WTC11 (cell line): ENCODE results near the gene CRYGN. TPM values are rescaled to one million over a fixed set of nuclear protein-coding genes. Genes with fewer than 3 reads are reported as not detected.

Experiments
- ATAC-seq: fragments of 200-7000 bp; cut with Tn5 transposase; 2 replicates; pipeline ENCODE4 v1.10.0; 2021; ENCODE audit warnings: mild to moderate bottlenecking, moderate library complexity
- CTCF ChIA-PET: fragments of 300-600 bp; sonication (Branson Sonifier 250); formaldehyde crosslinking; loops from one replicate; lab custom pipeline; 2021; ENCODE audit warnings: antibody characterized with exemption; lab: Charles Lee
- POLR2A ChIA-PET: fragments of 350-600 bp; sonication (Branson Sonifier 250); formaldehyde crosslinking; loops from one replicate; lab custom pipeline; 2021; ENCODE audit warnings: antibody characterized with exemption; lab: Charles Lee
- DNase-seq: peaks from one replicate; pipeline ENCODE4 v3.0.0; 2021; ENCODE audit warnings: low spot score
- H3K27ac Mint-ChIP-seq: 2 replicates; pipeline ENCODE4 v1.8.0; 2021; ENCODE audit warnings: mixed read lengths
- H3K27me3 Mint-ChIP-seq: 2 replicates; pipeline ENCODE4 v1.8.0; 2021; ENCODE audit warnings: low read depth, mild to moderate bottlenecking, moderate library complexity, mixed read lengths
- H3K36me3 Mint-ChIP-seq: 2 replicates; pipeline ENCODE4 v1.8.0; 2021; ENCODE audit warnings: mixed read lengths
- H3K4me1 Mint-ChIP-seq: 2 replicates; pipeline ENCODE4 v1.8.0; 2022; ENCODE audit warnings: mixed read lengths
- H3K4me3 Mint-ChIP-seq: 2 replicates; pipeline ENCODE4 v1.8.0; 2021; ENCODE audit warnings: mild to moderate bottlenecking, moderate library complexity, mixed read lengths
- H3K9me3 Mint-ChIP-seq: 2 replicates; pipeline ENCODE4 v1.8.0; 2021; ENCODE audit warnings: mixed read lengths
- CREB1 ChIP-seq: sonication (generic); formaldehyde crosslinking; IDR thresholded peaks from 2 replicates; pipeline ENCODE4 v1.8.0; 2023; ENCODE audit warnings: mild to moderate bottlenecking, missing genetic modification reagents
- ETV6 ChIP-seq: sonication (generic); formaldehyde crosslinking; IDR thresholded peaks from 2 replicates; pipeline ENCODE4 v1.8.1; 2022; ENCODE audit warnings: mild to moderate bottlenecking, missing genetic modification reagents
- FOXK1 ChIP-seq: sonication (generic); formaldehyde crosslinking; IDR thresholded peaks from 2 replicates; pipeline ENCODE4 v1.8.0; 2022; ENCODE audit warnings: mild to moderate bottlenecking, moderate library complexity, missing genetic modification reagents
- FOXP1 ChIP-seq: sonication (generic); formaldehyde crosslinking; IDR thresholded peaks from 2 replicates; pipeline ENCODE4 v1.8.0; 2022; ENCODE audit warnings: missing genetic modification reagents, mild to moderate bottlenecking, moderate library complexity, borderline replicate concordance
- JUN ChIP-seq: sonication (generic); formaldehyde crosslinking; IDR thresholded peaks from 2 replicates; pipeline ENCODE4 v1.8.0; 2023; ENCODE audit warnings: mild to moderate bottlenecking, missing genetic modification reagents
- SMAD3 ChIP-seq: sonication (generic); formaldehyde crosslinking; IDR thresholded peaks from 2 replicates; pipeline ENCODE4 v1.8.0; 2022; ENCODE audit warnings: missing genetic modification reagents, mild to moderate bottlenecking, borderline replicate concordance
- TCF7 ChIP-seq: sonication (generic); formaldehyde crosslinking; IDR thresholded peaks from 2 replicates; pipeline ENCODE4 v1.8.0; 2022; ENCODE audit warnings: mild to moderate bottlenecking, low read depth, missing genetic modification reagents, moderate library complexity
- TEAD4 ChIP-seq: sonication (generic); formaldehyde crosslinking; IDR thresholded peaks from 2 replicates; pipeline ENCODE4 v1.8.0; 2022; ENCODE audit warnings: mild to moderate bottlenecking, missing genetic modification reagents
- ZBTB21 ChIP-seq: sonication (generic); formaldehyde crosslinking; IDR thresholded peaks from 2 replicates; pipeline ENCODE4 v1.8.1; 2023; ENCODE audit warnings: mild to moderate bottlenecking, missing genetic modification reagents, borderline replicate concordance
- ZNF121 ChIP-seq: sonication (generic); formaldehyde crosslinking; IDR thresholded peaks from 2 replicates; pipeline ENCODE4 v1.8.0; 2023; ENCODE audit warnings: missing genetic modification reagents
- ZNF263 ChIP-seq: sonication (generic); formaldehyde crosslinking; IDR thresholded peaks from 2 replicates; pipeline ENCODE4 v1.8.1; 2022; ENCODE audit warnings: low read depth, mild to moderate bottlenecking, moderate library complexity, missing genetic modification reagents
- ZNF317 ChIP-seq: sonication (generic); formaldehyde crosslinking; IDR thresholded peaks from 2 replicates; pipeline ENCODE4 v1.8.1; 2023; ENCODE audit warnings: low read depth, mild to moderate bottlenecking, moderate library complexity, missing genetic modification reagents, borderline replicate concordance
- total RNA-seq: library from RNA; stranded (reverse); gene quantifications from 3 replicates; pipeline ENCODE4 v1.2.3, GENCODE V29; 2021
- TF ChIP-seq, protein P1 (sequence below): sonication (generic); formaldehyde crosslinking; IDR thresholded peaks from 2 replicates; pipeline ENCODE4 v1.8.1; 2023; ENCODE audit warnings: mild to moderate bottlenecking, missing genetic modification reagents, moderate library complexity
- TF ChIP-seq, protein P2 (sequence below): sonication (generic); formaldehyde crosslinking; IDR thresholded peaks from 2 replicates; pipeline ENCODE4 v1.8.1; 2022; ENCODE audit warnings: mild to moderate bottlenecking, moderate library complexity, missing genetic modification reagents
- TF ChIP-seq, protein P3 (sequence below): sonication (generic); formaldehyde crosslinking; IDR thresholded peaks from 2 replicates; pipeline ENCODE4 v1.8.1; 2022; ENCODE audit warnings: low read depth, missing genetic modification reagents, borderline replicate concordance
- TF ChIP-seq, protein P4 (sequence below): sonication (generic); formaldehyde crosslinking; IDR thresholded peaks from 2 replicates; pipeline ENCODE4 v1.8.0; 2022; ENCODE audit warnings: mild to moderate bottlenecking, missing genetic modification reagents
- TF ChIP-seq, protein P5 (sequence below): sonication (generic); formaldehyde crosslinking; IDR thresholded peaks from 2 replicates; pipeline ENCODE4 v1.8.1; 2022; ENCODE audit warnings: low read depth, mild to moderate bottlenecking, moderate library complexity, missing genetic modification reagents, borderline replicate concordance
- TF ChIP-seq, protein P6 (sequence below): sonication (generic); formaldehyde crosslinking; IDR thresholded peaks from 2 replicates; pipeline ENCODE4 v1.8.0; 2022; ENCODE audit warnings: mild to moderate bottlenecking, missing genetic modification reagents

The CRYGN gene
- total RNA-seq, 1 experiment from 2014 or later: 1.5 TPM

DNA sequence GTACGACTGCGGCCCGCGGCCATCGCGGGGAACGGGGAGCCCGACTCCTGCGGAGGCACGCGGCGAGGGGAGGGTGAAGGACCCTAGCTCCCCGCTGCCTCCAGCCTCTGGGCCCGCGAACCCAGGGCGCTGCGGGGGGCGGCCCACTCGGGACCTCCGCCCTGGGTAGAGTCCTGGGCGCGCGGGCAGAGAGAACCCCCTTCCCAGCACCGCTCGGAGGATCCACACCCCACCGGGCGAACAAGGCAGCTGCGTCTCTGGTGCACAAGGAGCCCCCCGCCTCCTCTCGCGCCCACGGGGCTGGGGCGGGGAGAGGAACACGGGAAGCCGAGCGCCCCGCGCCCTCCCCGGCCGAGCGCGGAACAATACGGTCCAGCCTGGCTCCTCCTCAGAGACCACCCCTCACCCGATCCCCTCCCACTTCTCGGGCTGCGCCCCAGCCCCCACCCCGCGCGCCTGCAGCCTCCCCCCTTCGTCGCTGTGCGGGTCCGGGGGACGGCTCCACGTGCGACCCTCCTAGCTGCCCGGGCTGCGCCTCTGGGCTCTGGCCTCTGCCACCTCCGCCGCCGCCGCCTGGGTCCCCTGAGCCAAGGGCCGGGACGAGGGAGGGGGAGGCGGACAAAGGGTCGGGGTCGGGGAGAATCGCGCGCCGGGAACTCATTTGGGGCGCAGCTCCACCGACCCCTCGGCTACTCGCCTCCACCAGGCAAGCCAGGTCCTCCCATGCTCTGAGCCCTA lies 30.1 kb downstream of the CRYGN start, which contains the start of gene WDR86 (continued):
- TF ChIP-seq, protein P1, sequence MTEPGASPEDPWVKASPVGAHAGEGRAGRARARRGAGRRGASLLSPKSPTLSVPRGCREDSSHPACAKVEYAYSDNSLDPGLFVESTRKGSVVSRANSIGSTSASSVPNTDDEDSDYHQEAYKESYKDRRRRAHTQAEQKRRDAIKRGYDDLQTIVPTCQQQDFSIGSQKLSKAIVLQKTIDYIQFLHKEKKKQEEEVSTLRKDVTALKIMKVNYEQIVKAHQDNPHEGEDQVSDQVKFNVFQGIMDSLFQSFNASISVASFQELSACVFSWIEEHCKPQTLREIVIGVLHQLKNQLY (CRISPR knock-in tag): no peak
- TF ChIP-seq, protein P2, sequence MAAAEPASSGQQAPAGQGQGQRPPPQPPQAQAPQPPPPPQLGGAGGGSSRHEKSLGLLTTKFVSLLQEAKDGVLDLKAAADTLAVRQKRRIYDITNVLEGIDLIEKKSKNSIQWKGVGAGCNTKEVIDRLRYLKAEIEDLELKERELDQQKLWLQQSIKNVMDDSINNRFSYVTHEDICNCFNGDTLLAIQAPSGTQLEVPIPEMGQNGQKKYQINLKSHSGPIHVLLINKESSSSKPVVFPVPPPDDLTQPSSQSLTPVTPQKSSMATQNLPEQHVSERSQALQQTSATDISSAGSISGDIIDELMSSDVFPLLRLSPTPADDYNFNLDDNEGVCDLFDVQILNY (CRISPR knock-in tag): peak; percentile 56; the same call in 1 of the 2 replicates
- peak; percentile 23; the same call in 1 of the 2 replicates for TF ChIP-seq FOXP1 (CRISPR knock-in tag)
- 0 out of 2 replicates have a peak, but pooled peaks have one; percentile 8 for TF ChIP-seq CREB1 (CRISPR knock-in tag)
- 0 out of 2 replicates have a peak, but pooled peaks have one; percentile 30 for TF ChIP-seq ZBTB21
- TF ChIP-seq FOXK1 (CRISPR knock-in tag): peak; percentile 3; the same call in 1 of the 2 replicates
- TF ChIP-seq SMAD3 (CRISPR knock-in tag): no peak

DNA sequence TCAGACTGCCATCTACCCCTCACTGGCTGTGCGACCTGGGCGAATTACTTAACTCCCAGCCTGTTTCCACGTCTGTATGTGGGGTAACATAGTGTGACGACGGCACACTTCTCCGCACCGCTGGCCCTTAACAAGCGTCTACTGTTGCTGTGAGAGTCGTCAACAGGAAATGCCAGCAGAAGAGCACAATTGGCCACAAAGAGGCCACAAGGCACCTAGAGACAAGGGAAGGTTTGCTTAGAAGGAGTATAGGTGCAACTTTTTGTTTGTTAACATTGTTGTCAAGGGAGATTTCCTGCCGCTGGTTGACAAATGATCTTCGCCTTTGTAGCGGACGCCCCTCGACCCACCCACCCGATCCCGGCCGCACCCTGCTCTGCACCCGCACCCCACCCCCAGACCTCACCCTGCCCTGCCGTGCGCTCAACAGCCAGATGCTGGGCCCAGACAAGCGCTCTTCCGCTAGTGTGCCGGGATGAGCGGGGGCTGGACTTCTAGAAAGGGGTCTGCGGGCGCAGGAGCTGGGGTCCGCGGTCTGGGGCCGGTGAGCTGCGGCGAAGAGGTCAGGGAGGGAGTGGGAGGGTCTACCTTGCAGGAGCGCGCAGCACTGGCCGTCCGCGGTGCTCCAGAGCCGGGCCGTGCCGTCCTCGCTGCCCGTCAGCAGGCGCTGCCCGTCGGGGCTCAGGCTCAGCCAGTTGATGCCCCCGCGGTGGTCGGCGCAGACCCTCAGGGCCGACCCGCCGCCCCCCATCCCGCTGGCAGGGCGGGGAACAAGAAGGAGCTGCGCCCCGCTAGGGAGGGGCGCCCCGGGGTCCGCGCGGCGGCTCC lies 30.9 kb downstream of the CRYGN start:
- ATAC-seq: peak; percentile 46
- DNase-seq: peak; percentile 39
- TF ChIP-seq ZNF263 (CRISPR knock-in tag) (0 out of 2 replicates have a peak, but pooled peaks have one; percentile 63), ETV6 (peak; percentile 66; the same call in 1 of the 2 replicates), TEAD4 (CRISPR knock-in tag) (0 out of 2 replicates have a peak, but pooled peaks have one; percentile 45), ZNF121 (CRISPR knock-in tag) (peak; percentile 88), ZNF317 (CRISPR knock-in tag) (no peak), JUN (CRISPR knock-in tag) (peak; percentile 87), TCF7 (CRISPR knock-in tag) (no peak)
- TF ChIP-seq, protein P3, sequence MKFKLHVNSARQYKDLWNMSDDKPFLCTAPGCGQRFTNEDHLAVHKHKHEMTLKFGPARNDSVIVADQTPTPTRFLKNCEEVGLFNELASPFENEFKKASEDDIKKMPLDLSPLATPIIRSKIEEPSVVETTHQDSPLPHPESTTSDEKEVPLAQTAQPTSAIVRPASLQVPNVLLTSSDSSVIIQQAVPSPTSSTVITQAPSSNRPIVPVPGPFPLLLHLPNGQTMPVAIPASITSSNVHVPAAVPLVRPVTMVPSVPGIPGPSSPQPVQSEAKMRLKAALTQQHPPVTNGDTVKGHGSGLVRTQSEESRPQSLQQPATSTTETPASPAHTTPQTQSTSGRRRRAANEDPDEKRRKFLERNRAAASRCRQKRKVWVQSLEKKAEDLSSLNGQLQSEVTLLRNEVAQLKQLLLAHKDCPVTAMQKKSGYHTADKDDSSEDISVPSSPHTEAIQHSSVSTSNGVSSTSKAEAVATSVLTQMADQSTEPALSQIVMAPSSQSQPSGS (CRISPR knock-in tag): no peak
- TF ChIP-seq, protein P4, sequence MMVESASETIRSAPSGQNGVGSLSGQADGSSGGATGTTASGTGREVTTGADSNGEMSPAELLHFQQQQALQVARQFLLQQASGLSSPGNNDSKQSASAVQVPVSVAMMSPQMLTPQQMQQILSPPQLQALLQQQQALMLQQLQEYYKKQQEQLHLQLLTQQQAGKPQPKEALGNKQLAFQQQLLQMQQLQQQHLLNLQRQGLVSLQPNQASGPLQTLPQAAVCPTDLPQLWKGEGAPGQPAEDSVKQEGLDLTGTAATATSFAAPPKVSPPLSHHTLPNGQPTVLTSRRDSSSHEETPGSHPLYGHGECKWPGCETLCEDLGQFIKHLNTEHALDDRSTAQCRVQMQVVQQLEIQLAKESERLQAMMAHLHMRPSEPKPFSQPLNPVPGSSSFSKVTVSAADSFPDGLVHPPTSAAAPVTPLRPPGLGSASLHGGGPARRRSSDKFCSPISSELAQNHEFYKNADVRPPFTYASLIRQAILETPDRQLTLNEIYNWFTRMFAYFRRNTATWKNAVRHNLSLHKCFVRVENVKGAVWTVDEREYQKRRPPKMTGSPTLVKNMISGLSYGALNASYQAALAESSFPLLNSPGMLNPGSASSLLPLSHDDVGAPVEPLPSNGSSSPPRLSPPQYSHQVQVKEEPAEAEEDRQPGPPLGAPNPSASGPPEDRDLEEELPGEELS (CRISPR knock-in tag): 0 out of 2 replicates have a peak, but pooled peaks have one; percentile 53
- TF ChIP-seq, protein P5, sequence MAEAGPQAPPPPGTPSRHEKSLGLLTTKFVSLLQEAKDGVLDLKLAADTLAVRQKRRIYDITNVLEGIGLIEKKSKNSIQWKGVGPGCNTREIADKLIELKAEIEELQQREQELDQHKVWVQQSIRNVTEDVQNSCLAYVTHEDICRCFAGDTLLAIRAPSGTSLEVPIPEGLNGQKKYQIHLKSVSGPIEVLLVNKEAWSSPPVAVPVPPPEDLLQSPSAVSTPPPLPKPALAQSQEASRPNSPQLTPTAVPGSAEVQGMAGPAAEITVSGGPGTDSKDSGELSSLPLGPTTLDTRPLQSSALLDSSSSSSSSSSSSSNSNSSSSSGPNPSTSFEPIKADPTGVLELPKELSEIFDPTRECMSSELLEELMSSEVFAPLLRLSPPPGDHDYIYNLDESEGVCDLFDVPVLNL (CRISPR knock-in tag): no peak
- TF ChIP-seq, protein P6, sequence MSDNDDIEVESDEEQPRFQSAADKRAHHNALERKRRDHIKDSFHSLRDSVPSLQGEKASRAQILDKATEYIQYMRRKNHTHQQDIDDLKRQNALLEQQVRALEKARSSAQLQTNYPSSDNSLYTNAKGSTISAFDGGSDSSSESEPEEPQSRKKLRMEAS (CRISPR knock-in tag): peak; percentile 5; the same call in 1 of the 2 replicates
- POLR2A ChIA-PET: interaction anchor here (0.9 kb wide), 1 partner anchor 26 kb away, joined by 3 read pairs; no protein-coding TSS in a partner anchor
- no peaks in the 10 kb centered on the region for H3K9me3 Mint-ChIP-seq
- peaks cover 39% of the 10 kb centered on the region for H3K27me3 Mint-ChIP-seq
- H3K36me3 Mint-ChIP-seq: no peaks in the 10 kb centered on the region
- H3K4me1 Mint-ChIP-seq: peaks cover 38% of the 10 kb centered on the region
- H3K27ac Mint-ChIP-seq: peak overlapping the region; percentile 22; the same call in 1 of the 2 replicates
- CTCF ChIA-PET: interaction anchor here (0.6 to 3.2 kb wide), 6 partner anchors 9 to 391 kb away, joined by 3 to 22 read pairs (median 3); partner anchors contain the start of gene CRYGN
- peak overlapping the region; percentile 74 for H3K4me3 Mint-ChIP-seq
